ENCODE results near the gene GASK1A.

GRCh38 chr3:43073836-43074220 lies 94.7 kb downstream of the GASK1A start:
- TF ChIP-seq CTCF (IDR thresholded peaks at IDR 0.05) (no peak), POLR2A (IDR thresholded peaks at IDR 0.05) (no peak)
